KOPT-K1 (cell line): ENCODE data around the gene SFMBT2.
"Not testable (repeated sequence)": the region's sequence is repeated elsewhere in the genome, so short reads cannot be mapped to it uniquely, and the experiment has no call there.

Experiments used
- H3K27ac ChIP-seq: fragments of 200-600 bp; sonication (generic); 2 replicates; pipeline ENCODE4 v1.5.1; 2016; ENCODE audit warnings: antibody characterized with exemption, mild to moderate bottlenecking, low read depth, low read length; ENCODE audit not compliant: poor library complexity, severe bottlenecking
- H3K36me3 ChIP-seq: fragments of 200-600 bp; sonication (generic); 2 replicates; pipeline ENCODE4 v1.5.1; 2017; ENCODE audit warnings: antibody characterized with exemption, mild to moderate bottlenecking, low read length, moderate library complexity; ENCODE audit not compliant: insufficient read depth
- H3K9me3 ChIP-seq: fragments of 200-600 bp; sonication (generic); 2 replicates; pipeline ENCODE4 v1.5.1; 2017; ENCODE audit warnings: antibody characterized with exemption, low read length, mild to moderate bottlenecking; ENCODE audit not compliant: insufficient read depth, poor library complexity, severe bottlenecking

Gene SFMBT2

DNA sequence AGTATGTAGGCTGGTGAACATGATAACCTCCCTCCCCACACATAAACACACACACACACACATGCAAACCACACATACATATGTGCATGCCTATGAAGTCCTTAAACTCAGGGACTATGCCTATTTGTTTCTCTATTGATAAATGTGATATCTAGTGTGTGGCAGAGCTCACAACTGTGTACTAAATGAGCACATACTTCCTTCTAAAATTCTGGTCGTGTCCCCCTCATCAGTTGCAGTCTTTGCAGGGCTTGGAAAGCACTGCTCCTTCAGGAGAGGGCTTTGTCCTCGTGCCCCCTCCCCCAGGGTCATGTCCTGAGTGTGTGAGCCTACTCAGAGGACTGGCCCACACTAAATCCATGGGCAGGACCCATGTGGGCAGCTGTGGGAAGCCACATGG, 94.0 kb downstream of the SFMBT2 start:
- Histone ChIP-seq H3K9me3 (peaks cover 4% of the 10 kb centered on the region), H3K36me3 (peaks cover 14% of the 10 kb centered on the region; the same call in 1 of the 2 replicates), H3K27ac (no peak overlapping the region)

DNA sequence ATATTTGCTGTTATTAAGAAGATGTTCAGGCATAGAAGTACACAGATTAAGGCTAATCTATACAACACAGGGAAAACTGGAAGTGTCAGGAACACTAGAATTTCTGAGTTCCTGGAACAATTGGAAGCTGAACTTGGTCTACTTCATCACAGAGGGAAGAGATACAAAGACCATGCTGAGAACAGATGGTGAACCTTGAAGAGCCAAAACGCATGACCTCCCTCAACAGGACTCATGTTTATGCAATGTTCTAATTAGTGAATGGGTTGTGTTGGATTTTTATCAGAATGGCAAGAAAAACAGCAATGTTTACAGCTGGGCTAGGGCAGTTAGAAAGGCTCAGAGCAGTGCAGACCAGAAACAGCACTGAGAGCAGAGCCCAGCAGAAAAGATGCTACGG, 94.9 kb downstream of the SFMBT2 start:
- Histone ChIP-seq H3K9me3 (no peaks in the 10 kb centered on the region), H3K27ac (no peak overlapping the region)

DNA sequence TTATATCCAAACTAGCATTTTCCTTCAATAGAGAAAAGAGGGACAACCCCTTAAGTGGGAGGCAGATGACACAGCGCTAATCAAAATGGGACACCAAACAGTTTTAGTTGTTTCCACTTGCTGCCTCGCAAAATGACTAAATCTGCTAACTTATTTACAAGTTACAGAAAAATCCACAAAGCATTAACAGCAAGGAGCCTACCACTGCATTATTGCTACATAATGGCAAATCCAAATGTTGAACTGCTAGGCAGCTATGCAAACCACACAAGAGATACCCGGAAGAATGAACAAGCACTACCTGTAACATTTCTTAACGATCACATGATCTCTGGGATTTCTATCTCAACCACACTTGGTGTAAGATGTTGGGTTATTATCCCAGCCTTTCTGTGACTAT, 96.7 kb downstream of the SFMBT2 start:
- H3K9me3 ChIP-seq, result peaks cover 3% of the 10 kb centered on the region
- no peak overlapping the region for H3K27ac ChIP-seq
- H3K36me3 ChIP-seq, result peaks cover 19% of the 10 kb centered on the region; the same call in 1 of the 2 replicates

More for the DNA sequence above, 94.9 kb downstream of the SFMBT2 start:
- peaks cover 8% of the 10 kb centered on the region; the same call in 1 of the 2 replicates for H3K36me3 ChIP-seq

DNA sequence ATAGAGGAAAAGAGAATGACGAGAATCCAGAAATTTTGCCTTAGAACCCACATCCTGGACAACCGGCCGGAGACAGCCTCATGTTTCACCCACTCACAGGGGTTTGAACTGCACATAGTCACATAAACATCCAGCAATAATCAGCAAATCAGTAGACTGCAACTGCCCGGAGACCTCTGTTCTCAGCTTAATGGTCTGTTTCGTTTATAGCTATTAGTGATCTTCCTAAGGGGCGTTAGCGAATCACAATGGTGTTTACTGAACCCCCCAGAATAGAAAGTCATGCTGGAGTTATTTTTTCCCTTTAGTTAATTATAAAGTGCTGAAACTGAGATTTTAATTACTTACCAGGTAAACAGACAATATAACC, 98.4 kb downstream of the SFMBT2 start:
- Histone ChIP-seq H3K9me3 (peaks cover 17% of the 10 kb centered on the region), H3K27ac (no peak overlapping the region), H3K36me3 (peaks cover 27% of the 10 kb centered on the region; the same call in 1 of the 2 replicates)

DNA sequence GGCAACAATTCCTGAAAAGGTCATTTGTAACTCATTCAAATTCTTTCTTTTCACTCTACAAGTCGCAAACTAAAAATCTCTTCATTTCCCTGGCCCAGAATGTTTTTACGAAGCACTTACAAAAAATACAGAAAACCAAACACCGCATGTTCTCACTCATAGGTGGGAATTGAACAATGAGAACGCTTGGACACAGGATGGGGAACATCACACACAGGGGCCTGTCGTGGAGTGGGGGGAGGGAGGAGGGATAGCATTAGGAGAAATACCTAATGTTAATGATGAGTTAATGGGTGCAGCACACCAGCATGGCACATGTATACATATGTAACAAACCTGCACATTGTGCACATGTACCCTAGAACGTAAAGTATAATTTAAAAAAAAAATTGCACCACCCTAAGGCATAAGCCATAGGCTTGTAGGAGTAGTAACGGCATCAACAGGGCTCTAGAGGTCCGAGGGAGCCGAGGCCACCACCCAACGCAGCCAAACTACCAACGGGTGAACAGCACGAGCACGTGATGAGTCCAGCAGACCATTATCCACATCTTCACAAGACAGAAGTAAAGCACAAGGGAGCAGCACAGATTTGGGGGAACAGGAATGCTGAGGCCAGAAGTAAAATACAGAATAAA, 98.9 kb downstream of the SFMBT2 start:
- not testable (repeated sequence) for H3K27ac ChIP-seq
- peaks cover 26% of the 10 kb centered on the region; the same call in 1 of the 2 replicates for H3K36me3 ChIP-seq

GRCh38 chr10:7311218-7311849, 99.5 kb downstream of the SFMBT2 start:
- Histone ChIP-seq H3K36me3 (peaks cover 19% of the 10 kb centered on the region; the same call in 1 of the 2 replicates), H3K9me3 (peaks cover 29% of the 10 kb centered on the region), H3K27ac (no peak overlapping the region)

More for the DNA sequence above, 98.9 kb downstream of the SFMBT2 start:
- H3K9me3 ChIP-seq, result peaks cover 22% of the 10 kb centered on the region

DNA sequence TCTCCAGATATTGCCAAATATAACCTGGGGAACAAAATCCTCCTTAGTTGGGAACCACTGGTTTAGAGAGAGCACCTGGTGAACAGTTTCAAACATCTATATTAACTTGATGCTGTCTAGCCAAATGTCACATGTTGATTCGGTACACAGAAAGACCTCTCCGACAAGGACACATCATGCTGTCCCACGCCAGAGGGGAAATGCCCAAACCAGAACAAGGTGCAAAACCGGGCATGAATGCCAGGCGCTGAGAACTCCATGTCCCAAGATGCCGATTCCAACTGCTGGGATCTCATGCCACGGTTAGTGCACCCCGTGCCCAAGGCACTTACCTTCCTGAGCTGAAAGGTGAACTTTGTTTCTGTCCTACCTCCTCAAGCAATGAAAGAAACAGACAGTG, 100.8 kb downstream of the SFMBT2 start:
- Histone ChIP-seq H3K9me3 (peaks cover 37% of the 10 kb centered on the region), H3K36me3 (peaks cover 19% of the 10 kb centered on the region; the same call in 1 of the 2 replicates), H3K27ac (no peak overlapping the region)

GRCh38 chr10:7308826-7309225, 102.0 kb downstream of the SFMBT2 start:
- Histone ChIP-seq H3K27ac (no peak overlapping the region), H3K36me3 (peaks cover 19% of the 10 kb centered on the region; the same call in 1 of the 2 replicates), H3K9me3 (peaks cover 37% of the 10 kb centered on the region)

DNA sequence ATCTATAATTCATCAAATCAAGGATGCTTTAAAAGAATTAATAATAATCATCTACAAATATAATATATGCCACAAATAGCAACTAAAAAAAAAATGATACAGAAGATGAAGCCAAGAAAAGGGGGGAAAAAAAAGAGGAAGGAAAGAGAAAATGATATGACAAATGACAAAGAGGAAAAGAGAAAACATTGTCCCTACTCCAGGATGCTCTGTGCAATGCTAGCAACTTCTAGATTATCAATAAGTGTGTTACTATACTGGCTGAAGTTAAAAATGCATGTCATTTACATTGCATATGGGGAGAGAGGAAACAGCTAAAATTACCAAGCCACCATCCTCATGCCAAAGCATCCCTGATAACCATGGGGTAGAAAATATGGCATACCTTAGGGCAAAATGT, 104.2 kb downstream of the SFMBT2 start:
- H3K9me3 ChIP-seq, result peaks cover 37% of the 10 kb centered on the region
- H3K27ac ChIP-seq, result no peak overlapping the region
- peaks cover 19% of the 10 kb centered on the region; the same call in 1 of the 2 replicates for H3K36me3 ChIP-seq

DNA sequence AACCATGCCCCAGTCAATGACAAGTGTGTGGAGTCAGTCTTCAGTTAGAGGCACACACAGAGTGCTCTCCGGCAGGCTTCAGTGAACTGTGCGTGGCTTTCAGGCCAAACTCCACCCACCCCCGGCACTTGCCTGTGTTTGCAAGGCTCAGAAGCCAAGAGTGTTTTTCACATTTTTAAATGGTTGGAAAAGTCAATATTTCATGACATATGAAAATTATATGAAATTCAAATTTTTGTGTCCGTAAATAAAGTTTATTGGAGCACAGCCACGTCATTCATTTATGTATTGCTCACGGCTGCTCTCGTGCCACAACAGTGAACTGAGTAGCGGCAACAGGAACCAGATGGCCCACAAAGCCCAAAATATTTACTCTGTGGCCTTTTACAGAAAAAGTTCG, 104.7 kb downstream of the SFMBT2 start:
- Histone ChIP-seq H3K36me3 (peaks cover 19% of the 10 kb centered on the region; the same call in 1 of the 2 replicates), H3K27ac (no peak overlapping the region), H3K9me3 (peaks cover 37% of the 10 kb centered on the region)

GRCh38 chr10:7305053-7305452, 105.8 kb downstream of the SFMBT2 start:
- Histone ChIP-seq H3K9me3 (peaks cover 37% of the 10 kb centered on the region), H3K27ac (no peak overlapping the region), H3K36me3 (peaks cover 16% of the 10 kb centered on the region; the same call in 1 of the 2 replicates)

DNA sequence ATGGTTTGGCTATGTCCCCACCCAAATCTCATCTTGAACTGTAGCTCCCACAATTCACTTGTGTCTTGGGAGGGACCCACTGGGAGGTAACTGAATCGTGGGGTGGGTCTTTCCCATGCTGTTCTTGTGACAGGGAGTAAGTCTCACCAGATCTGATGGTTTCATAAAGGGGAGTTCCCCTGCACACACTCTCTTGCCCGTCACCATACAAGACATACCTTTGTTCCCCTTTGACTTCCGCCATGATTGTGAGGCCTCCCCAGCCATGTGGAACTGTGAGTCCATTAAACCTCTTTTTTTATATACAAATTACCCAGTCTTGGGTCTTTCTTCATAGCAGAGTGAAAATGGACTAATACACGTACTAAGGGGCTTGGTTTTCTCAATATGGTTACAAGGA, 106.7 kb downstream of the SFMBT2 start:
- peaks cover 33% of the 10 kb centered on the region for H3K9me3 ChIP-seq
- H3K36me3 ChIP-seq, result peaks cover 7% of the 10 kb centered on the region; the same call in 1 of the 2 replicates
- H3K27ac ChIP-seq, result no peak overlapping the region

- peaks cover 6% of the 10 kb centered on the region; the same call in 1 of the 2 replicates for H3K36me3 ChIP-seq
- H3K9me3 ChIP-seq, result peaks cover 23% of the 10 kb centered on the region
- no peak overlapping the region for H3K27ac ChIP-seq
Observed at GRCh38 chr10:7302930-7303557, 107.8 kb downstream of the SFMBT2 start.

DNA sequence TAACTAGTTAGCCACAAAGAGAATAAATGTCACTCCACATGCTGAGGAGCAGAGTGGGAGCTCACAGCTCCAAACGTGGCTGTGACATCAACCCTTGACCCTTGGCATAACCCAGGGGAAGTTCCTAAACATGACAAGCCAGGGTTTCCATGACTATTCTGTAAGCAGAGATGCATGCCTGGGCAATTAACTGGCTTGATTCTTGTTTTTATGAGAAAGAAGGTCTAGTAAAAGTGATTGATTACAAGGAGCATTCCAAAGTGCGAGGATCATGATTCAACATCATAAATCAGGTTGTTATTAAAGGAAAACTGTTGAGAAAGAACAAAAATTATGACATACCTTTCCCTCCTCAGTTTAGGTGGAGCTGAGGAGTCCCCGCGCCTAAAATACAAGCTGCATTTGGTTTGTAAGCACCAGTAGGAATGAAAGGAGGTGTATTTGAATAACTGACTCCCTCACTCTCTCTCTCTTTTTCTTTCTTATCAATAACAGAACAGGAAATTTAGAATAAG, 108.4 kb downstream of the SFMBT2 start:
- Histone ChIP-seq H3K27ac (no peak overlapping the region), H3K9me3 (peaks cover 19% of the 10 kb centered on the region), H3K36me3 (peaks cover 8% of the 10 kb centered on the region; the same call in 1 of the 2 replicates)
